T-helper 9 cell (primary cell): Measurements from ENCODE around the gene TSPAN4.
A peak's percentile ranks its signal among the peaks of the same experiment; 100 is the strongest.

Experiments
- DNase-seq: peaks from one replicate; pipeline ENCODE4 v3.0.0-alpha.2; 2020

Gene TSPAN4

GRCh38 chr11:808427-809286 lies 34.0 kb upstream of the TSPAN4 start:
- no peak for DNase-seq

- peak; percentile 98 for DNase-seq
Observed at GRCh38 chr11:809287-810039, 33.2 kb upstream of the TSPAN4 start, which contains the start of gene RPLP2. RPLP2 (plus strand) TSS chr11:809967; CDS start chr11:810235, 268 bp downstream.

- no peak for DNase-seq
Observed at GRCh38 chr11:810040-810567, 32.5 kb upstream of the TSPAN4 start.

DNA sequence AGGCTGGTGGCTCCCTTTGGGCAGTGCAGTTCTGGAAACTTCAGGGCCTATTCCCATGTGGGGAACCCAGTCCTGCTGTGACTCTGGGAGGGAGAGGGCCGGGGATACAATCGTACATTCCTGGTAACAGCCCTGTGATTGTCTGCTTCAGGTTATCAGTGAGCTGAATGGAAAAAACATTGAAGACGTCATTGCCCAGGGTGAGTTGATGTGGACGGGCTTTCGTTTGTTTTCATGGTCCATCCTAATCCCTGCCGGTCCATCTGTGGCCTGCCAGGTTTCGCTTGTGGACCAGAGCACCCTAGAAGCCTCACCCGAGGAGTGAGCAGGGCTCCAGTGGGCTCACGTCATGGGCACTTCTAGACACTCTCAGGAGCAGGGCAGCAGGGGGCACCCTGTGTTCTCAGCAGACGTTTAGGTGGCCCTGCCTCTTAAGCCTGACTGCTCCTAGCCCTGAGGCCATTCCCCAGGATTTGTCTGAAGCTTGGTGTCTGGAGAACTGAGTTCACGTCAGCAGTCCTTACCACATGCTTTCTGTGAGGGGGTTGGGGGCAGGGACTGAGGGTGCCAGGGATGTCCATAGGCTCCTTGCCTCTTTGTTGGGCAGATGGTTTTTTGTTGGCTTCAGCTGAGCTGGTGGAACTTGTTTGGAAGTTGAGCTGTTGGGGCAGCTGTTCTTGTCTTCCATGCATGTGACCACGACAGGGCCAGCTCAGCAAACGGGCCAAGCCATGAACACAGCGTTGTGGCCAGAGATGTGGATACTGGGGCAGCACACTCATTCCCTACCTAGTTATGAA lies 31.0 kb upstream of the TSPAN4 start:
- DNase-seq = no peak

DNA sequence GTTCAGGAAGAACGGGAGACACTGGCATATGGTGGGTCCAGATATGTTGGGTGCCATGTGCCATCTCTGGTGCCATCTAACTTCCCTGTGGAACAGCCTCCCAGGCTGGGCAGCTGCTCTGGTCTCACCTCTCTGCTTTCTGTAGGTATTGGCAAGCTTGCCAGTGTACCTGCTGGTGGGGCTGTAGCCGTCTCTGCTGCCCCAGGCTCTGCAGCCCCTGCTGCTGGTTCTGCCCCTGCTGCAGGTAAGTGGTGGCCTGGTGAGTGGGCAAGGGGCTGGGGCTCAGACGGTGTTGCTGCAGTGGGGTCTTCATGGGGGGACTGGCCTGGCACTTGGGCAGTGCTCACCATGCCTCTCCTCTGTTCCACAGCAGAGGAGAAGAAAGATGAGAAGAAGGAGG lies 30.3 kb upstream of the TSPAN4 start:
- no peak for DNase-seq

DNA sequence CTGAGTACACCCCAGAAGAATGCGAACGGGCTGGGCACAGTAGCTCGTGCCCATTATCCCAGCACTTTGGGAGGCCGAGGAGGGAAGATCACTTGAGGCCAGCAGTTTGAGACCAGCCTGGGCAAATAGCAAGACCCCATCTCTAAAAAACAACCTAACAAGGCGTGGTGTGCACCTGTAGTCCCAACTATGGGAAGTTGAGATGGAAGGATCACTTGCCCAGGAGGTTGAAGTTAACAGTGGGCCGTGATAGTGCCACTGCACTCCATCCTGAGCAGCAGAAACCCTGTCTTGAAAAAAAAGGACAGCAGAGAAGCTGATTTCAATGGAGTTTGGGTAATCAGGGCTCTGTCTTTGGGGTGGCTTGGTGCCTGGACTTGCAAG lies 29.6 kb upstream of the TSPAN4 start:
- no peak for DNase-seq

- DNase-seq = no peak
Observed at GRCh38 chr11:813456-814096, 29.1 kb upstream of the TSPAN4 start.

GRCh38 chr11:815675-816432 lies 26.8 kb upstream of the TSPAN4 start:
- DNase-seq = no peak

- DNase-seq = no peak
Observed at GRCh38 chr11:816433-816779, 26.2 kb upstream of the TSPAN4 start.

- DNase-seq = no peak
Observed at GRCh38 chr11:818396-819128, 24.1 kb upstream of the TSPAN4 start, which contains the start of gene PNPLA2. PNPLA2 (plus strand) TSS chr11:818914; CDS start chr11:819719, 805 bp downstream.

- peak; percentile 92 for DNase-seq
Observed at GRCh38 chr11:819129-819931, 23.3 kb upstream of the TSPAN4 start.

DNA sequence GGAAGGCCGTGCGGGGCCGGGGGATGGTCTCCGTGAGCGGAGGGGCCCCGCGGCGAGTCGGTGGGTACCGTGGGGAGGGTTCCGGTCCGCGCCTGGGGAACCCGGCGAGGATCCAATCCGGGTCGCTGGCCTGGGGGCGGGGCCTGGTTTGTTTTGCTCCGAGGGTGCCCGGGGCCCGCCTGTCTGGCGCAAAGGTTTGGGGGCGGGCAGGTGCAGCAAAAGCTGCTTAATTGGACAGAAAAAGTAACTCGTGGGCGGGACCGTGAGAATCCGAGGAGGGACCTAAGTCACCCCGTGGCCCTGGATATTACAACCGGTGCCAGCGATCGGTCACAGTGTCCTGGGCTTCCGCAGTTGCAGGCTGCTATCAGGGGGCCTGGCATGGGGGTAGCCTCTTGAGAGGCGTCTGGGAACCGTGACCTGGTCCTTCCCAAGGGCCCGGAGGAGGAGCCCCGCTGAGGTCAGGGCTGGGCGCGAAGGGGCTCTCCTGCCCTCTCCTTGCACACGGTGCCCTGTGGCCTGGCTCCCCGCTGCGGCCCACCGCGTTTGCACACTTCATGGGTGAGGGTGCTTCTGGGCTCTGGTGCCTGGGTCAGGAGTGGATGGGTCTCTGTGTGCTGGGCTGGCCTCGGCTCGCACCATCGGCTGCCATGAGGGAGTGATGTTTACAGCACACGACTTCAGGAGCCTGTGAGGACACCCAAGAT lies 22.6 kb upstream of the TSPAN4 start:
- peak; percentile 94 for DNase-seq

DNA sequence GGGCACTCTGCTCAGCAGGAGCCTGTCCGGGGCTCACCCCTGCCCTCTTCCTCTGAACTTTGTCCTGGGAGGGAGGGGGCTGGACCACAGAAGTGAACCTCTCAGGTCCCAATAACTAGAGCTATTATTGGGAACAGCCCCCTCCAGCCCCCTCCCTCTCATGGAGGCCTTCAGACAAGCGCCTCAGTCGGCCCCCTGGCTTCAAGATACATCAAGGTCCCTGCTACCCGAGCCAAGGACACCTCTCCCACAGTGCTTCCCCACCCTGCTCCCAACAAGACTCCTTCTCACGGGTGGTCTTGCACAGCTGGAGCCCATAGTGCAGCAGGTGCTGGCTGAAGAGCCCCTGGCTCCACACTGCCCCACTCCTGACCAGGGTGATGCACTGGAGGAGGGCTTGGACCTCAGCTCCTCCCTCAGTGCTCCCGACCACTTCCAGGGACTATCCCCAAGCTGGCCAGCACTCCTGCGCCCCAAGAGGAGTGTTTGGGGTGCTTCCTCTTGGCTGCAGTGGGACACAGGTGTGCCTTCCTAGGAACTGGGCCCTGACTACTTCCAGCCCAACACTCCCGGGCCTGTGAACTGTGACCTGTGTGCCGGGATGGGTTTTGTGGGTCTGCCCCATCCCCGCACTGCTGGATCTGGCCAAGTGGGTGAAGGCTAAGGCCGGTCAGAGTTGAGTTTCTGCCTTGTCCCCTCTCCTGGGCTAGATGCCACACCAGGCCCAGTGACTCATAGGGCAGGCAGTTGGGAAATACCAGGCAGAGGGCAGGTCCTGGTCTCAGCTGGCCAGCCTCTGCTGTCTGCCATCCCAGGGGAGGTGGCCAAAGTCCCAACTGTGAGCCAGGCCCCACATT lies 21.8 kb upstream of the TSPAN4 start:
- DNase-seq = no peak

GRCh38 chr11:821512-822371 lies 20.9 kb upstream of the TSPAN4 start:
- DNase-seq = no peak

GRCh38 chr11:823441-824291 lies 19.0 kb upstream of the TSPAN4 start:
- no peak for DNase-seq

DNA sequence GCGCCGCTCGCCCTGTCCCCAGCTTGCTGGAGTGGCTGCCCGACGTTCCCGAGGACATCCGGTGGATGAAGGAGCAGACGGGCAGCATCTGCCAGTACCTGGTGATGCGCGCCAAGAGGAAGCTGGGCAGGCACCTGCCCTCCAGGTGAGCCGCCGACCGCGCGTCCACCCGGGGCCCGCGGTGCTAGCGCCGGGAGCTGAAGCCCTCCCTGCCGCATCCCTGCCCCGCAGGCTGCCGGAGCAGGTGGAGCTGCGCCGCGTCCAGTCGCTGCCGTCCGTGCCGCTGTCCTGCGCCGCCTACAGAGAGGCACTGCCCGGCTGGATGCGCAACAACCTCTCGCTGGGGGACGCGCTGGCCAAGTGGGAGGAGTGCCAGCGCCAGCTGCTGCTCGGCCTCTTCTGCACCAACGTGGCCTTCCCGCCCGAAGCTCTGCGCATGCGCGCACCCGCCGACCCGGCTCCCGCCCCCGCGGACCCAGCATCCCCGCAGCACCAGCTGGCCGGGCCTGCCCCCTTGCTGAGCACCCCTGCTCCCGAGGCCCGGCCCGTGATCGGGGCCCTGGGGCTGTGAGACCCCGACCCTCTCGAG lies 18.3 kb upstream of the TSPAN4 start:
- DNase-seq = no peak
